IPS DF 4.7 (cell line): ENCODE measurements around the gene SLC15A4.
"Not testable (repeated sequence)": the region's sequence is repeated elsewhere in the genome, so short reads cannot be mapped to it uniquely, and the experiment has no call there.

Experiments used
- DNase-seq: peaks from one replicate; pipeline ENCODE4 v3.0.0-alpha.2; 2013; ENCODE audit warnings: low spot score; ENCODE audit errors: extremely low read depth

SLC15A4 gene

GRCh38 chr12:128844031-128844635 lies 20.4 kb upstream of the SLC15A4 start:
- DNase-seq, result no peak

GRCh38 chr12:128843538-128843937 lies 19.8 kb upstream of the SLC15A4 start:
- DNase-seq, result no peak

- DNase-seq, result no peak
These were observed 18.8 kb upstream of the SLC15A4 start for GRCh38 chr12:128842579-128842978.

GRCh38 chr12:128840862-128841468 lies 17.2 kb upstream of the SLC15A4 start:
- DNase-seq, result no peak

GRCh38 chr12:128839885-128840284 lies 16.1 kb upstream of the SLC15A4 start:
- not testable (repeated sequence) for DNase-seq

GRCh38 chr12:128833418-128833817 lies 9.7 kb upstream of the SLC15A4 start:
- DNase-seq, result no peak

GRCh38 chr12:128830505-128830893 lies 6.7 kb upstream of the SLC15A4 start:
- no peak for DNase-seq

GRCh38 chr12:128829861-128830504 lies 6.2 kb upstream of the SLC15A4 start:
- no peak for DNase-seq

- no peak for DNase-seq
These were observed 4.0 kb upstream of the SLC15A4 start for GRCh38 chr12:128827724-128828123.

- DNase-seq, result no peak
These were observed 2.1 kb upstream of the SLC15A4 start for GRCh38 chr12:128825835-128826234.

GRCh38 chr12:128823216-128823915 lies 392 bp downstream of the SLC15A4 start:
- DNase-seq, result no peak

- no peak for DNase-seq
These were observed 2.9 kb downstream of the SLC15A4 start for GRCh38 chr12:128820723-128821432.

- DNase-seq, result no peak
These were observed 3.5 kb downstream of the SLC15A4 start for GRCh38 chr12:128820253-128820652.

GRCh38 chr12:128819293-128820144 lies 4.2 kb downstream of the SLC15A4 start:
- no peak for DNase-seq

GRCh38 chr12:128818065-128819022 lies 5.4 kb downstream of the SLC15A4 start:
- no peak for DNase-seq

GRCh38 chr12:128817111-128818015 lies 6.4 kb downstream of the SLC15A4 start:
- DNase-seq, result no peak

GRCh38 chr12:128816643-128816920 lies 7.2 kb downstream of the SLC15A4 start:
- no peak for DNase-seq

GRCh38 chr12:128815779-128816642 lies 7.7 kb downstream of the SLC15A4 start:
- DNase-seq, result no peak
